Neutrophil (primary cell): ENCODE results near the gene RFX3.

Experiments used
- H3K27ac ChIP-seq: fragments of 200-600 bp; sonication (generic); 2 replicates; pipeline ENCODE4 v1.5.1; 2016; ENCODE audit warnings: mild to moderate bottlenecking, moderate library complexity
- H3K27me3 ChIP-seq: fragments of 200-600 bp; sonication (generic); 2 replicates; pipeline ENCODE4 v1.6.0; 2016; ENCODE audit warnings: mild to moderate bottlenecking
- H3K36me3 ChIP-seq: fragments of 200-600 bp; sonication (generic); 2 replicates; pipeline ENCODE4 v1.5.1; 2017
- H3K4me1 ChIP-seq, 2 experiments: fragments of 200-600 bp in 1 of 2; sonication (generic) in 1 of 2; 1 replicate in 1 of 2; 2 replicates in 1 of 2; pipeline versions ENCODE4 v1.5.1 to v1.6.1; 2013 to 2016; ENCODE audit warnings: low read depth in 1 of 2, low read length in 1 of 2, mild to moderate bottlenecking in 1 of 2, moderate library complexity in 1 of 2; ENCODE audit not compliant: control insufficient read depth in 1 of 2, insufficient read depth in 1 of 2
- H3K4me3 ChIP-seq, 2 experiments: fragments of 200-600 bp in 1 of 2; sonication (generic) in 1 of 2; 1 replicate in 1 of 2; 2 replicates in 1 of 2; pipeline ENCODE4 v1.5.1; 2013 to 2016; ENCODE audit warnings: low read depth in 1 of 2, low read length in 1 of 2, mild to moderate bottlenecking in 1 of 2, moderate library complexity in 1 of 2
- H3K9me3 ChIP-seq: fragments of 200-600 bp; sonication (generic); 2 replicates; pipeline ENCODE4 v1.5.1; 2016
- TF ChIP-seq, protein P1 (sequence below): fragments of 200-600 bp; sonication (generic); IDR thresholded peaks from 2 replicates; pipeline ENCODE4 v1.5.1; 2016; ENCODE audit warnings: antibody characterized with exemption

The RFX3 gene

DNA sequence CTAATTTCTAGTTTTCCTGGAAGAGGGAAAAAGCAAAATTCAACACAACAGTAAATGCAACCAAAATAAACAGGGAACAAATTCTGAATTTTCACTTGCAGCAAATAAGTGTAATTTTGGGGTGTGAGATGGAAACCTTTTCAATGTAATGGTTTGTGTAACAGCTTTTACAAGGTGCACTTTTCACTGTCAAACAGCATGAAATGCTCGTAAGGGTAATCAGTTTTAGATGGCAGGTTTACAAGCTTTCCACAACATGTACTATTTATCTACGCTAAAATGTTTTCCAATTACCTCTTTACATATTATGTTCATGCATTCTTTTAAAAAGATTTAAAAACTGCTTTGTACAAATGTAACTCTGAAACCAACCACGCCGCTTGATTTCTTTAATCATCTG lies 115.3 kb downstream of the RFX3 start:
- Histone ChIP-seq H3K36me3 (no peaks in the 10 kb centered on the region), H3K27ac (no peak overlapping the region), H3K4me1 (no peaks in the 10 kb centered on the region), H3K4me3 (no peak overlapping the region), H3K9me3 (no peaks in the 10 kb centered on the region), H3K27me3 (no peaks in the 10 kb centered on the region)
- TF ChIP-seq, protein P1, sequence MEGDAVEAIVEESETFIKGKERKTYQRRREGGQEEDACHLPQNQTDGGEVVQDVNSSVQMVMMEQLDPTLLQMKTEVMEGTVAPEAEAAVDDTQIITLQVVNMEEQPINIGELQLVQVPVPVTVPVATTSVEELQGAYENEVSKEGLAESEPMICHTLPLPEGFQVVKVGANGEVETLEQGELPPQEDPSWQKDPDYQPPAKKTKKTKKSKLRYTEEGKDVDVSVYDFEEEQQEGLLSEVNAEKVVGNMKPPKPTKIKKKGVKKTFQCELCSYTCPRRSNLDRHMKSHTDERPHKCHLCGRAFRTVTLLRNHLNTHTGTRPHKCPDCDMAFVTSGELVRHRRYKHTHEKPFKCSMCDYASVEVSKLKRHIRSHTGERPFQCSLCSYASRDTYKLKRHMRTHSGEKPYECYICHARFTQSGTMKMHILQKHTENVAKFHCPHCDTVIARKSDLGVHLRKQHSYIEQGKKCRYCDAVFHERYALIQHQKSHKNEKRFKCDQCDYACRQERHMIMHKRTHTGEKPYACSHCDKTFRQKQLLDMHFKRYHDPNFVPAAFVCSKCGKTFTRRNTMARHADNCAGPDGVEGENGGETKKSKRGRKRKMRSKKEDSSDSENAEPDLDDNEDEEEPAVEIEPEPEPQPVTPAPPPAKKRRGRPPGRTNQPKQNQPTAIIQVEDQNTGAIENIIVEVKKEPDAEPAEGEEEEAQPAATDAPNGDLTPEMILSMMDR, result no peak

DNA sequence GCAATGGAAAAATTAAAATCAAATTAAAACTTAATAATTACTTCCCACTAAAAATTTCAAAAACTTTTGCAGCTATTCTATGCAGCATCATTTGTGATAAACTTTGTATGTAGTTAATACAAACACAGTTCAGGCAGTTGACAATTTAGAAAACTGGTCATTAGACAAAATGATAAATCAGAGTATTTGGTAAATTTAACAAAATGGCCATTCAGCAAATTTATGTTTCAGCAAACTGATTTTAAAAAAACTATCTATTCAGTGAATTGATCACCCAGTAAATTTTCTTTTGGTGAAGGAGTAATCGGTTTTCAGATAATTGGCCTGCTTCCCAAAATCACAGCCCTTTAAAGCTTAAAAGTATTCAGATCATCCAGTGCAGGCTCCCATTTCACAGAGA lies 116.3 kb downstream of the RFX3 start:
- TF ChIP-seq, protein P1, result no peak
- no peak overlapping the region for H3K27ac ChIP-seq
- H3K27me3 ChIP-seq, result no peaks in the 10 kb centered on the region
- no peak overlapping the region for H3K4me3 ChIP-seq
- H3K4me1 ChIP-seq, result no peaks in the 10 kb centered on the region
- no peaks in the 10 kb centered on the region for H3K9me3 ChIP-seq
- H3K36me3 ChIP-seq, result no peaks in the 10 kb centered on the region

DNA sequence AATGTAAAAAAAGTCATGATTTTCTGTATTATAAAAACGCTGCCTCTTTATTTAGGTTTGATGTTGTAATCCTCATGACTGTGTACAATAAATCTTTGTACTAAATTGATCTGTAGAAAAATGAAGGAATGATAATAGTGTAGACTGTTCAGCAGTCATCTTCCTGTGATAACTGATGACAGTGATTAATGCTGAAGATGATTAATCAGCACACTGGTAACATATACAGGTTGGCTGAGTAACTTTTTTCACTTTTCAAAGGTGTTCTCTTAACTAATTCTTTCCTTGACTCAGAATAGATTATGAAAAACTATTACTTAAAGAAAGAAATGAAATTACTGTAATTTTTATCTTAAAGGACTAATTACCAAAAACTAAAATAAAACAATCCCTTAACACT lies 122.5 kb downstream of the RFX3 start:
- H3K27ac ChIP-seq, result no peak overlapping the region
- H3K4me1 ChIP-seq, result peaks cover 4 to 6% of the 10 kb centered on the region in 2 experiments
- TF ChIP-seq, protein P1, result no peak
- H3K4me3 ChIP-seq, result no peak overlapping the region
- no peaks in the 10 kb centered on the region for H3K27me3 ChIP-seq
- H3K9me3 ChIP-seq, result no peaks in the 10 kb centered on the region
- no peaks in the 10 kb centered on the region for H3K36me3 ChIP-seq

DNA sequence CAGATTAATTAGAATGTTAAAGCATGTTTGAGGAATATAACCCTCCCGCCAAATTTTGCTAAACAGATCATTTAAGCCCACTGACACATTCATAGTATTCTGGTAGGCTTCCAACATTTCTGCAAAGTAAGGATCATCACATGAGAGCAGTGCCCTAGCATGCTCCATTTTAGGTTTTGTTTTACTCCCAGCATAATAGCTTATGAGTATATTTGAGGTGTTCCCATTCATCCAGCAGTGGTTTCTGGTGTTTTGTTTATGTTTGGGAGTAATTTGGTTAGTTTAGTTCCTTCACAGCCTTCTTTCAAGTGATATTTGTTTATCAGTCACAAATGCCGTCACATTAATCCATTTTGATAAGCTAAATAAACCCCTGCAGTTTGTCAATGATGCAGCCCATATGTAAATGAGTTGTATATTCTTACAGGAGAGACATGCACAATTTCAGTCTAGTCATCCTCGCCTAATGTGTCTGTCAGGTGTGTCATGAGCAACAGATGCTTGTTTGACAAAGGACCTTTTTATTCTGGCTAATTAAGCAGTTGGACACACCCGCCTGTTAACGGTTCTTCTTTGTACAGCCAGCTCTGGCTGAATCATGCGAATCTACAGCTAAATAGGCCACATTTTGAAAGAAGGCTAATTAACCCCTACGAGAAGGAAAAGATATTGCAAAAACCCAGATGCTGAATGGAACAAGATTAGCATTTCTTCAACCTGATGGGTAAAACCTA lies 124.4 kb downstream of the RFX3 start:
- no peak overlapping the region for H3K4me3 ChIP-seq
- peaks cover 16 to 17% of the 10 kb centered on the region in 2 experiments for H3K4me1 ChIP-seq
- TF ChIP-seq, protein P1, result no peak
- no peaks in the 10 kb centered on the region for H3K9me3 ChIP-seq
- H3K27me3 ChIP-seq, result no peaks in the 10 kb centered on the region
- no peaks in the 10 kb centered on the region for H3K36me3 ChIP-seq
- no peak overlapping the region for H3K27ac ChIP-seq

DNA sequence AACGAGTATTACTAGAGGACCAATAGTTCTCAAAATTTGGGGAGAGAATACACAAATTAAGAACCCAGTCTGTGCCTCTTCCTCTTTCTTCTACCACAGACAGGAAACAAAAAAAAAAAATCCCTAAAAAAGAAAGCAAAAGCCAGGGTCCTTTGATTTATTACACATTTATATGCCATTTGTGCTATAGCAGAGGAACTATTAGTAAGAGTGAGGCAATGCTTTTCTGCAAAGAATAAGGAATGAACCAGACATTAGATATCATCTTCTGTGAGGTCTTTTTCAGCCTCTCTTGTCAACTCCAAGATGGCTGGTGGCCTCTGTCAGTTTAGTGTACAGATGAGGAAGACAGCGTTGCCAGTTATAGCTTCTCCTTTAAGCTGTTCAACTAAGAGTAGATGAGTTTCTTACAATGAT lies 127.6 kb downstream of the RFX3 start:
- Histone ChIP-seq H3K27ac (peak overlapping the region; percentile 80), H3K4me1 (peaks cover 16 to 17% of the 10 kb centered on the region in 2 experiments), H3K27me3 (no peaks in the 10 kb centered on the region), H3K36me3 (peaks cover 9% of the 10 kb centered on the region), H3K4me3 (peak overlapping the region; percentile 40 to 46), H3K9me3 (no peaks in the 10 kb centered on the region)
- TF ChIP-seq, protein P1, result no peak
